HG03432 (cell line): ENCODE measurements around the gene PLCXD3.

Experiments
- ATAC-seq: cut with Tn5 transposase; IDR thresholded peaks from one replicate; pipeline ENCODE4 v1.9.1; 2021; ENCODE audit warnings: mild to moderate bottlenecking, moderate library complexity; ENCODE audit not compliant: unreplicated experiment

PLCXD3 gene

GRCh38 chr5:41510176-41510831 lies at the start of gene PLCXD3:
Gene PLCXD3 (minus strand): TSS chr5:41510601. CDS start chr5:41510526, 75 bp downstream.
- no peak for ATAC-seq

DNA sequence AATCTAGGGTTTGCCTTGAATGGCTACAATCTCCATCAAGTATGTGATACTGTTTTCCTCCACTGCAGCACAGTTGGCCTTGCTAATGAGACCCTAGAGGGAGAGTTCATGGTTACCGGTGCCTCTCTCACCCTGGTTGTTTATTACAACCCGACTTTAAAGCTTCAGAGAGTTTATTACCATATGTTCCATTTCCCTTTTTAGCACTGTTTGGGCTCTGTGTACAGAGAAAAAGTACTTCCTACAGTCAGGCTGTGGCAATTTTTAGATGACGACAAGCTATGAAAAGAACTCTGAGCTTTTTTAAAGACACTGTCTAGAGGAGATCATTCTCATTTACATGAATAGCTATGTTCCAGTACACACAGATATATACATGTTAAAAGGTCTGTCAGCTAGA lies 48.8 kb upstream of the PLCXD3 start:
- no peak for ATAC-seq

DNA sequence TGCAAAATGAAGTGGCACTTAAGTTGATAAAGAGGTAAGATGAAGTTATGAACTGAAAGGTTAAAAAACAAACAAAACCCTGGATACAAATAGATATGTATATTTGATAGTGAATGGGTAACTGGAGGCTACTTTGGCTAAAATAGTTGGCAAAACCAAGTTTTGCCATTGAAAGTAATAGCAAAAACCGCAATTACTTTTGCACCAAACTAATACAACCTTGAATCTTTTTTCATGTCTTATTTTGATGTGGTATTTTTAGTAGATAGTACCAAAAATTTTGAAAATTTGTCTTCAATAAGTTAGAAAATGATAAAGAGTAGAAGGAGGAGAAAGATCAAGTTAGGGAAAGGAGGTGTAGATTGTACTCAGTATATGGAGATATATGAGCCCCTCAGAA lies 47.9 kb upstream of the PLCXD3 start:
- no peak for ATAC-seq

- no peak for ATAC-seq
Measured at GRCh38 chr5:41547991-41548390, 37.6 kb upstream of the PLCXD3 start.

- ATAC-seq = no peak
Measured at GRCh38 chr5:41542183-41542582, 31.8 kb upstream of the PLCXD3 start.

GRCh38 chr5:41539454-41539853 lies 29.1 kb upstream of the PLCXD3 start:
- ATAC-seq = no peak

GRCh38 chr5:41537581-41537980 lies 27.2 kb upstream of the PLCXD3 start:
- no peak for ATAC-seq

GRCh38 chr5:41532485-41532884 lies 22.1 kb upstream of the PLCXD3 start:
- ATAC-seq = no peak

- ATAC-seq = no peak
Measured at GRCh38 chr5:41527201-41527779, 16.9 kb upstream of the PLCXD3 start.

DNA sequence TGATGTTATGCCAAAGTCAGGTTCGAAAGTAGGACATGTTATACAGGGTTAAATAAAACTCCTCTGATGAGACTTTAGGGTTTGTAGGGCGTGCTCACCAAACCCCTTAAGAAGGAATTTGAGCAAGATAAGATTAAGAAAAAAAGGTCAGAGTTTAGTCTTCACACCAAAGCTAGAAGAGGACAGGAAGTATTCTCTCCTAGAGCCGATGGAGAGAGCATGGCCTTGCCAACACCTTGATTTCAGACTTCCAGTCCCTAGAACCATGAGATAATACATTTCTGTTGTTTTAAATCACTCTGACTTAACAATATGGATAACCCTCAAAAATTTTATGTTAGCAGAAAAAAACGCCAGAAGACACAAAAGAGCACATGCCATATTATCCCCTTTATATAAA lies 16.3 kb upstream of the PLCXD3 start:
- no peak for ATAC-seq

DNA sequence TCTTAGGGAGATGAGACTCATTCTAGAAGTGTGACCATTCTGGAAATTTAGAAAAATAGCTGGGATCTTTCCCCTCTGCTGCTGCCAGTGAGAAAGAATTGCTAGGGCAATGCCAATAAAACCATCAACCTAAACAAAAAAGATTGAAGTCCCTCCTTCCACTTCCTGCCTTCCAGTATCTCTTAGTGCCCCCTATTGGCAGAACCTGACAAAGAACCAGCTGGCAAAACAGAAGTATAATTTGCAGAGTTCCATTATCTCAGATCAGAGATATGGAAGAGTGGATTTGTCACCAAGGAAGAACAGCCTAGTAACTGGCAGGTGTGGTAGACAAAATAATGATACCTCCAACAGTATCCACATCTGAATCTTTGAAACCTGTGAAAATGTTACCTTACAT lies 13.8 kb upstream of the PLCXD3 start:
- ATAC-seq = no peak

DNA sequence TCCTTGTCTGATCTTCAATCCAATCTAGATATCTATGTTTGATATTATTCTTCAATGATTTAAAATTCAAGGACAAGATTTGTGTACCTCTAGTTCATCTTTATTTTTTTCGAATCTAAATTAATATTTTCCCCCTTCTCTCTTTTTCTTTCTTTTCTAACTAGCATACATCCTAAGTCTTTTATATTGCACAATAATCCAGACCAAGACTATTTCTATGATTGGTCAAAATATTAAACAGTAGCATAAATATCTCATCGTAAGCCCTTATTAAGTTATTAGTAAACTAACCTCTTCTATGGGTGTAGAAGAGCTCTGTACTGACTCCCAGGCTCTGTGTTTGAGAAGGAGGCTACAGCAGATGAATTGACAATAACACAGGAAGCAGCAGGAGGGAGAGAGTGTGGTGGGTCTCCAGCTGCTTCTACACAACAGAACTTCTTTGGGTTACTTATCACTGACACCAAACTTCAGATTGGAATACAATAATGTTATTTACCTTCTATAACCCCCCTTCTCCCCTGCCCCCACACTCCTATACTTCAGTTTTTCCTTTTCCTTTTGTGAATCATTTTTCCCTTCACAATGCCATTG lies 11.9 kb upstream of the PLCXD3 start:
- no peak for ATAC-seq

- ATAC-seq = no peak
Measured at GRCh38 chr5:41519801-41520200, 9.4 kb upstream of the PLCXD3 start.

DNA sequence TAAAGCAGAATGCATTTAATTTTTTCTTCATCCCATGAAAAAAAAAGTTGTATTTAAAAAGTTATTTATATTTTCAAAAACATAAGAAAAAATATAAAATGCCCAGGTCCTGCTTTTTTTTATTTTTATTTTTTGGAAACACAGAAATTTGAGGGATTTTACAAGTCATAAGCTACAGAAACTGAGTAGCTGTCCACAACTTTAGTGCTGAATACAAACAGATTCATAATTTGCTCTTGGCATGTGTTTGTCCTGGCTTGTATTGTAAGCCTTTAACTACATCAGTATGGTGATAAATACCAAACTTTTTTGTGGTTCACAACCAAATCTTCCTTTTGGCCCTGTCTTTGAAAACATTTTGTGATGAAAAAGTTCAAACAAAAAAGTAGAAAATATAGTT lies 7.5 kb upstream of the PLCXD3 start:
- ATAC-seq = no peak

DNA sequence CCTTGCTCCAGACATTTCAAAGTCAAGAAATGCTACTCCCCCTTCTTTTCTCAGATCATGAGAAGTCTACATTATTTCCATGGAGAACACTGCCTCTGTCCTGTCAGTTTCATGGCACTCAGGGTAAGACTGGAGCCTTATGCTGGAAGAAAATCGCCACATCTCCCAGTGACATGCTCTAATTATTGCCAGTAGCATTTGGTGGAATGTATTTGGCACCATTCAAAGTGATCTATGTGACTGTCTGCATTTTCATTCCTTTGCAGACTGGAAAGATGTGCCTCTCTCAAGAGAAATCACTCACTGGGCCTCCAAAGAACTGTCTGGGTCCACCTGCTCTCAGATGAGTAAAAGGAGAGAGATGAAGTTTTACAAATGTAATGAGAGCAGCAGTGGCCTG lies 840 bp upstream of the PLCXD3 start:
- ATAC-seq = no peak

GRCh38 chr5:41509399-41510175 lies 814 bp downstream of the PLCXD3 start:
- no peak for ATAC-seq

- ATAC-seq = no peak
Measured at GRCh38 chr5:41508696-41509398, 1.6 kb downstream of the PLCXD3 start.

DNA sequence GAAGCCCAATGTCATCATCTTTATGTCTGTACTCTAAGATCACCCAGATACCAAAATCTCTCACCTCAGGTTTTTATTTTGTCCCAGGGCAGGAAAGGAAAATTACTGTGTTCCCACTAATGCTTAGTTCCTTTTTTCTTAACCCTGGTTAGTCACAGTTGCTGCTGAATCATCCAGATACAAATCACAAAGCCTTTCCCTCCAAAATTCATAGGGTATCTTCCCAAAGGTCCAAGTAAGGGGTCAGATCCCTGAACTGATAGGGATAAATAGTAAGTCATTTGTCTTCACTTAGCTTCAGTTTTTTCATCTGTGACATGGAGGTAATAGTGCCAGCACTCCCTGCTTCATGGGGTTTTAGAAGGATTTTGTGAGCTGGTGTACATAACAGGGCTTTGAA lies 2.2 kb downstream of the PLCXD3 start:
- ATAC-seq = no peak

GRCh38 chr5:41507501-41507900 lies 2.9 kb downstream of the PLCXD3 start:
- no peak for ATAC-seq

DNA sequence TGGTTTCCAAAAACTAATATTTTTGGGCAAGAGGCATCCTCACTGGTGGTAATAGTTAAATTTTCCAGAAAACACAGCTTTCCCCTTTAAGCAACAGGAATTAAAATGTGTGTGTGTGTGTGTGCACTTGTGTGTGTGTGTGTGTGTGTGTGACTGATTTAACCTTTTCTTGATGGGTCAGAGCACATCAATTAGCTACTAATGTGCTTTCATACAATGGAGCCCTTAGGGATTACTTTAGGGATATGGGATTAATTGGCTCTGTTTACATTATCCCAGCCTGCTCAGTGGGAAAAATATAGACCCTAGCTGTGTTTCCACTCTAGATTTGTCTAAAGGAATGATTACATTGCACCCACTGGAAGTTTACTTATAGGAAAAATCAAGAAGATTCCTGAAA lies 6.5 kb downstream of the PLCXD3 start:
- ATAC-seq = no peak

GRCh38 chr5:41503310-41503709 lies 7.1 kb downstream of the PLCXD3 start:
- ATAC-seq = no peak
